Cardiac muscle cell (in vitro differentiated cells and primary cell): Measurements from ENCODE around the gene ENO3. TPM values are rescaled to one million over a fixed set of nuclear protein-coding genes. Genes with fewer than 3 reads are reported as not detected.

ENCODE experiments used
- DNase-seq, 2 donors: peaks; one replicate each; pipeline versions ENCODE4 v3.0.0 to v3.0.0-alpha.2; 2010 to 2017; ENCODE audit warnings: low read depth in 1 of 2, low spot score in 1 of 2
- H3K27ac ChIP-seq: fragments of 200-600 bp; sonication (generic); 2 replicates; pipeline ENCODE4 v1.5.1; 2016
- H3K27me3 ChIP-seq: fragments of 200-600 bp; sonication (generic); 2 replicates; pipeline ENCODE4 v1.6.0; 2016; ENCODE audit warnings: control low read depth
- H3K36me3 ChIP-seq: fragments of 200-600 bp; sonication (generic); 2 replicates; pipeline ENCODE4 v1.5.1; 2016; ENCODE audit warnings: control low read depth
- H3K4me1 ChIP-seq: fragments of 200-600 bp; sonication (generic); 2 replicates; pipeline ENCODE4 v1.8.1; 2017; ENCODE audit warnings: low read depth, mild to moderate bottlenecking, mixed run types
- H3K4me3 ChIP-seq: fragments of 200-600 bp; sonication (generic); 2 replicates; pipeline ENCODE4 v1.5.1; 2016; ENCODE audit warnings: mild to moderate bottlenecking
- H3K9me3 ChIP-seq: fragments of 200-600 bp; sonication (generic); 2 replicates; pipeline ENCODE4 v1.5.1; 2017; ENCODE audit warnings: low read depth, mild to moderate bottlenecking, control low read depth
- polyA plus RNA-seq: library from polyadenylated mRNA; unstranded; fragments of >200 nt; fragmentation: Nextera tagmentation; extraction: Ambion mirVana; gene quantifications from 2 replicates; pipeline ENCODE4 v1.2.1, GENCODE V29; 2016
- total RNA-seq: library from RNA; depleted of rRNA; stranded (reverse); fragments of >200 nt; gene quantifications from 2 replicates; pipeline ENCODE4 v1.2.3, GENCODE V29; 2016
- TF ChIP-seq, protein P1 (sequence below): IDR thresholded peaks from 2 replicates; pipeline ENCODE4 v1.5.1; 2012; ENCODE audit warnings: low read depth, mild to moderate bottlenecking, low read length

ENO3 gene
- total and polyA plus RNA-seq, 2 experiments from 2014 or later = 595 to 1,853 TPM

DNA sequence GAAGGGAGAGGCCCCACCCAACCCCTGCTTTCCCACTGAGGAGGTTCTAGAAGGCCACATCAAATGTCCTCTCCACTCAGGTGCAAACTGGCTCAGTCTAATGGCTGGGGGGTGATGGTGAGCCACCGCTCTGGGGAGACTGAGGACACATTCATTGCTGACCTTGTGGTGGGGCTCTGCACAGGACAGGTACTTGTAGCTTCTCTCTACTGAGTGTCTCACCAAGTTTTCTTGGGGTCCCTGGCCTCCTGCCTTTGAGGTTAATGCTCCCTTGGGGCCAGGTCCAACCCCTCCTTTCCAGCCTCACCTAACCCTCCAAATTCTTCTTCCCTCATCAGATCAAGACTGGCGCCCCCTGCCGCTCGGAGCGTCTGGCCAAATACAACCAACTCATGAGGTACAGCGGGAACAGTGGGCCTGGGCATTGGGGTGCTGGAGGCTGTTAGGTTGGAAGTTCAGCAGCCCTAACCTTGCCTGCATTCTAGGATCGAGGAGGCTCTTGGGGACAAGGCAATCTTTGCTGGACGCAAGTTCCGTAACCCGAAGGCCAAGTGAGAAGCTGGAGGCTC, 5.7 kb downstream of the ENO3 start:
- H3K9me3 ChIP-seq = no peaks in the 10 kb centered on the region
- no peaks in the 10 kb centered on the region for H3K27me3 ChIP-seq
- TF ChIP-seq, protein P1, sequence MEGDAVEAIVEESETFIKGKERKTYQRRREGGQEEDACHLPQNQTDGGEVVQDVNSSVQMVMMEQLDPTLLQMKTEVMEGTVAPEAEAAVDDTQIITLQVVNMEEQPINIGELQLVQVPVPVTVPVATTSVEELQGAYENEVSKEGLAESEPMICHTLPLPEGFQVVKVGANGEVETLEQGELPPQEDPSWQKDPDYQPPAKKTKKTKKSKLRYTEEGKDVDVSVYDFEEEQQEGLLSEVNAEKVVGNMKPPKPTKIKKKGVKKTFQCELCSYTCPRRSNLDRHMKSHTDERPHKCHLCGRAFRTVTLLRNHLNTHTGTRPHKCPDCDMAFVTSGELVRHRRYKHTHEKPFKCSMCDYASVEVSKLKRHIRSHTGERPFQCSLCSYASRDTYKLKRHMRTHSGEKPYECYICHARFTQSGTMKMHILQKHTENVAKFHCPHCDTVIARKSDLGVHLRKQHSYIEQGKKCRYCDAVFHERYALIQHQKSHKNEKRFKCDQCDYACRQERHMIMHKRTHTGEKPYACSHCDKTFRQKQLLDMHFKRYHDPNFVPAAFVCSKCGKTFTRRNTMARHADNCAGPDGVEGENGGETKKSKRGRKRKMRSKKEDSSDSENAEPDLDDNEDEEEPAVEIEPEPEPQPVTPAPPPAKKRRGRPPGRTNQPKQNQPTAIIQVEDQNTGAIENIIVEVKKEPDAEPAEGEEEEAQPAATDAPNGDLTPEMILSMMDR = peak; percentile 35
- peak in 1 of 2 donors; percentile 41 for DNase-seq
- peak overlapping the region; percentile 72 for H3K27ac ChIP-seq
- peaks cover 29% of the 10 kb centered on the region for H3K4me1 ChIP-seq
- no peak overlapping the region for H3K4me3 ChIP-seq
- H3K36me3 ChIP-seq = peaks cover 33% of the 10 kb centered on the region

- peak overlapping the region; percentile 48 for H3K27ac ChIP-seq
- peaks cover 33% of the 10 kb centered on the region for H3K36me3 ChIP-seq
- TF ChIP-seq, protein P1 = no peak
Observed at GRCh38 chr17:4958102-4958501, 7.2 kb downstream of the ENO3 start.

GRCh38 chr17:4959261-4959965, 8.5 kb downstream of the ENO3 start:
- Histone ChIP-seq H3K27me3 (no peaks in the 10 kb centered on the region), H3K9me3 (no peaks in the 10 kb centered on the region), H3K4me3 (no peak overlapping the region), H3K4me1 (peaks cover 2% of the 10 kb centered on the region), H3K36me3 (peaks cover 23% of the 10 kb centered on the region), H3K27ac (peak overlapping the region; percentile 60)
- TF ChIP-seq, protein P1 = no peak
- no peak for DNase-seq

More at GRCh38 chr17:4958102-4958501, 7.2 kb downstream of the ENO3 start:
- Histone ChIP-seq H3K9me3 (no peaks in the 10 kb centered on the region), H3K27me3 (no peaks in the 10 kb centered on the region), H3K4me1 (peaks cover 14% of the 10 kb centered on the region), H3K4me3 (no peak overlapping the region)
- DNase-seq = no peak

- DNase-seq = no peak
- TF ChIP-seq, protein P1 = no peak
- H3K27me3 ChIP-seq = no peaks in the 10 kb centered on the region
- peaks cover 2% of the 10 kb centered on the region for H3K4me1 ChIP-seq
- peak overlapping the region; percentile 60 for H3K27ac ChIP-seq
- H3K36me3 ChIP-seq = peaks cover 17% of the 10 kb centered on the region
- no peak overlapping the region for H3K4me3 ChIP-seq
- H3K9me3 ChIP-seq = no peaks in the 10 kb centered on the region
Observed at GRCh38 chr17:4960279-4960922, 9.5 kb downstream of the ENO3 start.

GRCh38 chr17:4965311-4965986, 14.5 kb downstream of the ENO3 start:
- H3K4me3 ChIP-seq = no peak overlapping the region
- no peak for DNase-seq
- no peaks in the 10 kb centered on the region for H3K27me3 ChIP-seq
- no peaks in the 10 kb centered on the region for H3K36me3 ChIP-seq
- H3K4me1 ChIP-seq = peaks cover 14% of the 10 kb centered on the region
- TF ChIP-seq, protein P1 = no peak
- no peaks in the 10 kb centered on the region for H3K9me3 ChIP-seq
- H3K27ac ChIP-seq = peak overlapping the region; percentile 91
